OCI-LY1 (cell line): Measurements from ENCODE around the gene TRIO.

Source experiments
- CTCF ChIP-seq: fragments of 200-600 bp; sonication (generic), shearing (Covaris generic); IDR thresholded peaks from 2 replicates; pipeline ENCODE4 v1.5.1; 2017; ENCODE audit warnings: mild to moderate bottlenecking, antibody characterized with exemption, low read length, moderate library complexity, mixed read lengths
- EZH2 ChIP-seq: fragments of 200-600 bp; sonication (generic), shearing (Covaris generic); IDR thresholded peaks from 2 replicates; pipeline ENCODE4 v1.8.0; 2017; ENCODE audit warnings: borderline replicate concordance, mixed run types, mild to moderate bottlenecking, antibody characterized with exemption, low read length, moderate library complexity, mixed read lengths

GRCh38 chr5:14417792-14418765, 274.9 kb downstream of the TRIO start:
- TF ChIP-seq CTCF (no peak), EZH2 (no peak)
